ENCODE measurements around the gene AKT3.

- no peak for TF ChIP-seq EZH2phosphoT487 (IDR thresholded peaks at IDR 0.05; ENCODE audit: borderline replicate concordance, low read length)
- TF ChIP-seq, protein P1, sequence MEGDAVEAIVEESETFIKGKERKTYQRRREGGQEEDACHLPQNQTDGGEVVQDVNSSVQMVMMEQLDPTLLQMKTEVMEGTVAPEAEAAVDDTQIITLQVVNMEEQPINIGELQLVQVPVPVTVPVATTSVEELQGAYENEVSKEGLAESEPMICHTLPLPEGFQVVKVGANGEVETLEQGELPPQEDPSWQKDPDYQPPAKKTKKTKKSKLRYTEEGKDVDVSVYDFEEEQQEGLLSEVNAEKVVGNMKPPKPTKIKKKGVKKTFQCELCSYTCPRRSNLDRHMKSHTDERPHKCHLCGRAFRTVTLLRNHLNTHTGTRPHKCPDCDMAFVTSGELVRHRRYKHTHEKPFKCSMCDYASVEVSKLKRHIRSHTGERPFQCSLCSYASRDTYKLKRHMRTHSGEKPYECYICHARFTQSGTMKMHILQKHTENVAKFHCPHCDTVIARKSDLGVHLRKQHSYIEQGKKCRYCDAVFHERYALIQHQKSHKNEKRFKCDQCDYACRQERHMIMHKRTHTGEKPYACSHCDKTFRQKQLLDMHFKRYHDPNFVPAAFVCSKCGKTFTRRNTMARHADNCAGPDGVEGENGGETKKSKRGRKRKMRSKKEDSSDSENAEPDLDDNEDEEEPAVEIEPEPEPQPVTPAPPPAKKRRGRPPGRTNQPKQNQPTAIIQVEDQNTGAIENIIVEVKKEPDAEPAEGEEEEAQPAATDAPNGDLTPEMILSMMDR (IDR thresholded peaks at IDR 0.05; ENCODE audit: low read depth, low read length, poor library complexity, severe bottlenecking) = no peak
These were observed 354.4 kb downstream of the AKT3 start for GRCh38 chr1:243495442-243496186.
